ENCODE results near the gene SUCLG1. TPM values are rescaled to one million over a fixed set of nuclear protein-coding genes. Genes with fewer than 3 reads are reported as not detected.

Gene SUCLG1
- total RNA-seq, result 53.6 and 58.9 TPM in 2 replicates

DNA sequence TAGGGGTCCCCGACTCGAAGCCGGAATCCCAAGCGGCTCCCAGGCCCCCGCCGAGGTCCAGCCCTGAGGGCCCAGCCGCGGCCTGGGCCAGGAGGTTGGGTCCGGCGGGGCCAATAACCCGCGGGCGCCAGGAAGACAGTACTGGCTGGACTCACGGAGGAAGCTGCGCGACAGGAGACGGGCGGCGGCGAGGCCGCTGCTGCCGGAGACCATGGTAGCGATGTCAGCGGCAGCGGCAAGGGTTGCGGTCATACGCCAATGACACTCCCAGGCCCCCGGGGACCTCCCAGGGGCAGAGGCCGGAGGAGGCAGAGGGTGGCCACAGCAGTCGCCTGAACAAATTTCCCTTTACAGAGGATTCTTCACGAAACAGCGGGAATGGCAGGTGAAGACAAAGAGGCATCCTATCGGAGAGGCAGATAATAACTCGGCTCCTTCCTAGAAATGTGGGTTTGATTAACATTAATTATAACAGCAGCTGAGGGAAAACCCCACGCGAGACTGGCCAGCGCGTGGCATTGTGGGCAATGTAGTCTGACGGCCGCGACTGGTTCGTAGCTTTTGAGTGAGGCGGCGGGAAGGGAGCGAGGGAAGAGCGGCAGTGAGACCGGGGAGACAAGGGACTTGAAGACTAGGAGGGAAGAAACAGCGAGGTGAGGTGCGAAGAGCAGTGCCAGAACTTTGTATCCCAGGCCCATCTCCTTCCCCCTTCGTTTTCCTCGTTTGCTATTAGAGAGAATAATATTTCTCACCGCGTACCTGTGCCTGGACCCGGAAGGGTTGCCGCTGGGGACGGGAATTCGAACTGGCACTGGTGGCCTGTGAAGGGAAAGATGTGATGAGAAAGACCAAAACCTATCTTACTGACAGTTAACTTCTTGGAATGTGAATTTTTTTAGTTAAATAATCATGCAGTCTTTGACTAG lies at the start of gene SUCLG1:
Gene SUCLG1, minus strand, starts transcription at position 263 of the 926 bp plus-strand sequence. Its CDS starts 11 bp downstream, at position 252.

Other genes with a start within 250 kb of the SUCLG1 start
- gene DNAH6, start 57.2 kb upstream of the SUCLG1 start, total RNA-seq, result under 0.01 TPM in 1 of 2 replicates, not detected in the other